RPMI7951 (cell line): ENCODE results near the gene NFIC. TPM values are rescaled to one million over a fixed set of nuclear protein-coding genes. Genes with fewer than 3 reads are reported as not detected.
A peak's percentile ranks its signal among the peaks of the same experiment; 100 is the strongest.
"Not testable (repeated sequence)": the region's sequence is repeated elsewhere in the genome, so short reads cannot be mapped to it uniquely, and the experiment has no call there.

Source experiments
- DNase-seq: peaks from one replicate; pipeline ENCODE4 v3.0.0-alpha.2; 2012; ENCODE audit warnings: low read depth
- total RNA-seq: library from RNA; depleted of rRNA; stranded (reverse); fragments of >200 nt; shearing (Covaris generic); gene quantifications from 2 replicates; pipeline ENCODE4 v1.2.3, GENCODE V29; 2014

Gene NFIC
- total RNA-seq, 1 experiment from 2014 or later, result 20.9 TPM

- no peak for DNase-seq
Measured at GRCh38 chr19:3398114-3398899, 31.9 kb downstream of the NFIC start.

DNA sequence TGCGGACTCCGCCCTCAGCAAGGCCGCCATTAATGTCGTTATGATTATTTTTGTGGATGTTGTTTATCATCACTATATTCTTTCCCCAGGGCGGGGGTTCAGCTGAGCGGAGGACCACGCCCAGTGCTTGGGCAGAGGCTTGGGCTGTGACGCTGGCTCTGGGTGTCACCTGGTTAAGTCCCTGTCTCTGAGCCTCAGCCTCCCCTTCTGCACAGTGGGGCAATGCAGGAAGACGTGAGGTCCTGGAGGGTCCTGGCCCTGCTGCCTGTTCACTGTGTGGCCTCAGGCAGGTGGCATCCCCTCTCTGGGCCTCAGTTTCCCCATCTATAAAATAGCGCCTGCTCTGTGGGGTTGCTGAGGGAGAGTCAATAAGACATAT is 32.5 kb downstream of the NFIC start:
- DNase-seq, result no peak

- not testable (repeated sequence) for DNase-seq
Measured at GRCh38 chr19:3399311-3399710, 32.9 kb downstream of the NFIC start.

- no peak for DNase-seq
Measured at GRCh38 chr19:3401004-3401768, 34.8 kb downstream of the NFIC start.

DNA sequence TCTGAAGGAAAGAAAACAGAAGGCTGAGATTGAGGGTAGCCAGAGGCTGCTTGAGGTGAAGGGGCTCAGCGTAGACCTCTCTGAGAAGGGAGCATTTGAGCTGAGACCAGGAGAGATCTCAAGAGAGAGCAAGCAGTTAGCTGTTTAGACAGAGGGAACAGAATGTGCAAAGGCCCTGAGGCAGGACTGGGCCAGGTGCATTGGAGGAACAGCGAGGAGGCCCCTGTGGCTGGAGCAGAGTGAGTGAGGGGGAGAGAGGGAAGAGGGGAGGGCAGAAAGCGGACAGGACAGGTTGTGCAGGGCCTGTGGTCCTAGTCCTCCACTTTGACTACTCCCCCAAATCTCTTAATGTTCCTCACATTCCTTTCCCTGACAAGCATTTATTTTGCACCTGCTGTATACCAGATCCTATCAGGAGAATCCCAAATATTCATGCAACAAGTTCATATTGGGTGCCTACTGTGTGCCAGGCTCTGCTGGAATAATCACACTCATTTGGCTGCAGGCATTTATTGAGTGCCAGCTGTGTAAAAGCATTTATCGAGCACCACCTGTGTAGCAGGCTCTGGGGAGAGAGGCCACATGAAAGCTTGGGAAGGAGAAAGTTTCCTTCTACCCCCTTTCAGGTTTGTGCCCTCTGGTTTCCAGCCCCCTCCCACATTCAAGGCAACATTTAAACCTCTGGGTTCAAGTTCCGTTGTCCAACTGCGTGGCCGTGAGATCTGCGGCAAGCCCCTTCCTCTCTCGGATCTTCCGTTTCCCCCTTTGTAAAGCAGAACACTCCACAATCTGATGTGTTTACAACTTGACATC is 36.5 kb downstream of the NFIC start:
- DNase-seq, result no peak

GRCh38 chr19:3403489-3404323 is 37.3 kb downstream of the NFIC start:
- peak; percentile 96 for DNase-seq

- peak; percentile 88 for DNase-seq
Measured at GRCh38 chr19:3404324-3405260, 38.2 kb downstream of the NFIC start.

DNA sequence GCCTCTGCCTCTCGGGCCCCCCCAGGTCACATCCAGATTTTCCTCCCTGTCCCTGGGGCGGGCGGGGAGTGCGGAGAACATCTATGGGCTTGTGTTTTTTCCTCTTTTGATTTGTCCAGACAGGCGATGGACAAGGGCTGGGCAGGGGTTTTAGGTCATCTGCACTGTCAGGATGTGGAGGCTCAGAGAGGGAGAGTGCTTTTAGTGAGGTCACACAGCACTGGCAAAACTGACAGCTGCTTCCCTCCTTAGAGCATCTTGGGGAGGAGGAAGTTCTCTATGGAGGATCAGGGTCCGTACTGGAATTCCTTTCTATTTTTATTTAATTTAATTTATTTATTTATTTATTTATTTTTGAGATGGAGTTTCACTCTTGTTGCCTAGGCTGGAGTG is 38.9 kb downstream of the NFIC start:
- DNase-seq, result no peak

GRCh38 chr19:3406571-3407111 is 40.3 kb downstream of the NFIC start:
- DNase-seq, result no peak

DNA sequence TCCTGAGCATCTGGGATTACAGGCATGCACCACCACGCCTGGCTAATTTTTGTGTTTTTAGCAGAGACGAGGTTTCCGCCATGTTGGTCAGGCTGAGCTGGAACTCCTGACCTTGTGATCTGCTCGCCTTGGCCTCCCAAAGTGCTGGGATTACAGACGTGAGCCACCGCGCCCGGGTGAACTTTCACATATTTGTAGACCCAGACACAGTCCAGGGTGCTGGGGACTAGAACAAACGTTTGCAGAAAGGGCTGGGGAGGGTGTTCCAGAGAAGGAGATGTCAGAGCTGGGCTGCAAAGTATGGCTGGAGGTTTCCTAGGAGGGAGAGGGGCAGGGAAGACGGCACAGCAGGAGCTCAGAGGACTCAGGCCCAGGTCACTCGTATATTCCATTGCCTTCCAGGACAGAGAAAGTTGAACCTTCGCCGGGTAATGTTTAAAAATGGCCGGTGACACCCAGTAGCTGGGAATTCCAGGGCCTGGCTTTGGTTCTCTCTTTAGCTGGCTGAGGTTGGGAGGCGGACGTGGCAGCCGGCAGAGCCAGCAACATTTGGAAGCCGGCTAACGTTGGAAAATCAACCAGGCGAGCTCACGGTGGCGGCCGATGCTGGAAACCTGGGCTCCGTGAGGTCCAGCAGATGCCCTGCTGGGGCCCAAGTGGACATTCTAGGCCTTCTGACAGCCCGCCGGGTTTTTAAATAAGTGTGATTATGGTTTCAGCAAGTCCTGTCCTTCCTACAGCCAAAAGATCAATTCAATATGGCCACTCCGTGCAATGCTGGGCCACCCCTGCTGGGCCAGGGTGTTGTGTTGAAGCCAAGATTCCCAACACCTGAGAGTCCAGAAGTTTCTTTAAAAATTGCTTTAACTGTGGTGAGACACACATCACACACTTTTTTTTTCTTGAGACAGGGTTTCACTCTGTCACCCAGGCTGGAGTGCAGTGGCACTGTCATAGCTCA is 41.5 kb downstream of the NFIC start:
- DNase-seq, result no peak

DNA sequence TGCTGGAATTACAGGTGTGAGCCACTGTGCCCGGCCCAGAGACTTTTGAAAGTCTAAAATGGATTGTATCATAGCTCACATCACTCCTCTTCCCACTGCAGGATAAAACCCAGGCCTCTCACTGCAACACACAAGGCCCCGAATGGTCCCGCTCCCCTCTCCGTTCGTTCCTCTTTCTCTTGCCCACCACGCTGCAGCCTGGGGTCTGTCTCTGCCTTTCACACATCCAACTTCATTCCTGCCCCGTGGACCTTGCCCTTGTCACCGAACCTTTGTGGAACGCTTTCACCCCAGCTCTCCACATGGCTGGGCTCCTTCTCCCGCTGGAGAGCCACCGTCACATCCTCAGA is 42.6 kb downstream of the NFIC start:
- no peak for DNase-seq

DNA sequence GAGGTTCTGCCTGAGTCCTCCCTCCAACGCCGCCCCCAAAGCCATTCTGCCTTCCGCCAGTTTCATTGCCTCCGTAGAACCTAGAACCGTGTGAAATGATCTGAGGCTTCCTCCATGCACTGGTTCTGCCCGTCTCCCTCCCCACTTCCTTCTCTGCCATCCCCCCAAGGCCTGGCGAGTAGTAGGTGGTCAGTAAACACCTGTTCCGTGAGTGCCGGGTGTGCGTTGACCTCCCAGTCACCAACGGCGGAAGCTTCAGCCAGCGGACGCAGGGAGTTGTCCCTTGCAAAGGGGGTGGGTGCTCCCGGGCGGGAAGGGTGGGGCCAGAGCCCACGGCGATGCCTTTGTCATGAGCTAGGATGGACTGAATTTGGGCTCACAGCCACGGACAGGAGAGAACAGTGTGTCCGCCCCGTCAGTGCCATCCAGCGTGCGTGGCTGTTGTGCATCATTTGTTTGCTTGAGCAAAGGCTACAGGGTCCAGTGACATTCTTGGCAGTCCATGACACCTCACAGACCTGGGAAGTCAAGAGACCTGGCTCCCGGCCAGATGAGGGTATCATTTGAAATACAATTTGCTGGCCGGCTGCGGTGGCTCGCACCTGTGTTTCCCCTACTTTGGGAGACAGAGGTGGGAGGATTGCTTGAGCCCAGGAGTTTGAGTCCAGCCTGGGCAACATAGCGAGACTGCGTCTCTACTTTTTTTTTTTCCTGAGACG is 43.1 kb downstream of the NFIC start:
- DNase-seq, result no peak

DNA sequence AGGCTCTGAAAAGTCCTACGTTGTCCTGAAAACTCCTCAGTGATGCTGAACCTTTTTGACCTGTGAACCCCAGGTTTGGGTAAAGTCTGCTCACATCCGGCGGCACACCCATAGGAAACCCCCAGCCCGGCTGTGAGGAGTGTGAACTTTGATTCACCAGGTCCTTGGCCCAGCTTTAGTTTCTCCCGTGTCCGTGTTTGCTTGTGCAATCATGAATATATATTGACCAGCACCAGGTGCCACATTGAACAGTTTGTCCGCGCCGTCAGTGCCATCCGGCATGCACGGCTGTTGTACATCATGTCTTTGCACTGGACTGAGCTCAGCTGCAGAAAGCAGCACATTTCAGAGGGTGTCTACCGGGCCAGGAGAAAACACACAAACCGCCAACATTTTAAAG is 45.3 kb downstream of the NFIC start:
- DNase-seq, result no peak

- no peak for DNase-seq
Measured at GRCh38 chr19:3412066-3412465, 45.7 kb downstream of the NFIC start.

GRCh38 chr19:3413796-3414327 is 47.5 kb downstream of the NFIC start:
- no peak for DNase-seq

DNA sequence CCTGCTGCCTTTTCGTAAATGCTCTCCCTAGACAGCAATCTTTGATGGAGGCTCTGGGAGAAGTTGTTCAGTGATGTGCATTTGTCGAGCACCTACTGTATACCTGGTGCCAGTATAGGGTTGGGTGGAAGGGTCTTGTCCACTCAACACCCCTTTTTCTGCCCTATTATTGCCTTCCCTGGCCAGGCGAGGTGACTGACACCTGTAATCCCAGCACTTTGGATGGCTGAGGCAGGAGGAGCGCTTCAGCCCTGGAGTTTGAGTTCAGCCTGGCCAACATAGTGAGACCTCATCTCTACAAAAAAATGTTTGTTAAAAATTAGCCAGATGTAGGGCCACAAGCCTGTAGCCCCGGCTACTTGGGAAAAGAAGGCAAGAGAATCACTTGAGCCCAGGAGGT is 49.3 kb downstream of the NFIC start:
- no peak for DNase-seq

DNA sequence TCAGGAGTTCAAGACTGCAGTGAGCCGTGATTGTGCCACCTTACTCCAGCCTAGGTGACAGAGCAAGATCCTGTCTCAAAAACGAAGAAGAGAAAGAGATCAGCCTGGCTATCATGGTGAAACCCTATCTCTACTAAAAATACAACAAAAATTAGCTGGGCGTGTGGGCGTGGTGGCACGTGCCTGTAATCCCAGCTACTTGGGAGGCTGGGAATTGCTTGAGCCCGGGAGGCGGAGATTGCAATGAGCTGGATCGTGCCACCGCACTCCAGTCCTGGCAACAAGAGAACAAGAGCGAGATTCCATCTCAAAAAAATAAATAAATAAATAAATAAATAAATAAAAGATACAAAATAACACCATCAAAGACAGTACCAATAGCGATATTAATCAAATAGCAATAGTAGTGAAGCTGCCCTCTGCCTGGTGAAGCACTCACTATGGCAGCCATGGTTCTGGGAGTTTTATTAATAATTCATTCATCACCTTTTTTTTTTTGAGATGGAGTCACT is 53.9 kb downstream of the NFIC start:
- DNase-seq, result no peak
